NOMO-1 treated with DMSO at 0.1 percent for 48 hours (cell line): ENCODE data around the gene FRYL.

Experiments used
- DNase-seq: peaks from one replicate; lab custom pipeline; 2025; ENCODE audit not compliant: unreplicated experiment; lab: John Stamatoyannopoulos, UW

Gene FRYL

DNA sequence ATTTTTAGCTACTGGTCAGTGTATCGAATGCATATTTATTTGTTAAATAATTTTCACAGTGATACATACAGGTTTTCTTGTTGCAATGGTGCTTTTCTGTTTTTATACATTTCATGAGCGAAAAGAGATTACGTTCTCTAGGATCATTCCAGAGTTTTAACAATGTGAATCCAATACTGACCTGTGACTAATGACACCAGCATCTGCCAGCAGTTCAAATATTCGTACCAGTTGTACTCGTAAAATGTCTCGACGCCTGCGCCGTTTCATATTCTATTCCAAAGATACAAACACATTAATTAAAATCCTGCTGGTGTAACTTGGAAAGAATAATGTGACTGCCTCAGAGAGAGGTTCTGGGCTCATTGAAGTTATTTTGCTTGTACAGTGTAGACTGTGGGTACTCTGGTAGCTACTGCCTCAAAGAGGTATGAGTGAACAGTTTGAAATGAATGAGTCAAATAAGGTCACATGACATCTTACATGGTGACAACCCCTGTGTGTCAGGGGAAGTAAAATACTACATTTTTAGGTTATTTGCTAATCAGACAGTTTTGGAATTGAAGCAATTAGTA lies 209.3 kb downstream of the FRYL start:
- no peak for DNase-seq

DNA sequence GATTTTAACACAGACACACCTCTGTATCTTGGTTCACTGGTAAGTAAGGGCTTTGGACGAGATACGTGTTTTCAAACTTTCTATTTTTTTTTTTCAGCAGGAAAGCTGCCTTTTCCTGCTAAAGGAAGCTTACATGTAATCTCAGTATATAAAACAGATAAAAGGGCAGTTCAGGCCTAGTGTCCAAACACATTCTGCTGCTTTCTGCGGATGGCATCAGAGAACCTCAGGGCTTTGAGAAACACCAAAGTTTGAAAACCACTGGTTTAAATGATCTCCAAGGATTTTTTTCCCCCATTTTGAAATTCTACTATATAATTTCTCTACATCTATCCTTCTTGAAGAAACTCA lies 214.1 kb downstream of the FRYL start:
- no peak for DNase-seq

DNA sequence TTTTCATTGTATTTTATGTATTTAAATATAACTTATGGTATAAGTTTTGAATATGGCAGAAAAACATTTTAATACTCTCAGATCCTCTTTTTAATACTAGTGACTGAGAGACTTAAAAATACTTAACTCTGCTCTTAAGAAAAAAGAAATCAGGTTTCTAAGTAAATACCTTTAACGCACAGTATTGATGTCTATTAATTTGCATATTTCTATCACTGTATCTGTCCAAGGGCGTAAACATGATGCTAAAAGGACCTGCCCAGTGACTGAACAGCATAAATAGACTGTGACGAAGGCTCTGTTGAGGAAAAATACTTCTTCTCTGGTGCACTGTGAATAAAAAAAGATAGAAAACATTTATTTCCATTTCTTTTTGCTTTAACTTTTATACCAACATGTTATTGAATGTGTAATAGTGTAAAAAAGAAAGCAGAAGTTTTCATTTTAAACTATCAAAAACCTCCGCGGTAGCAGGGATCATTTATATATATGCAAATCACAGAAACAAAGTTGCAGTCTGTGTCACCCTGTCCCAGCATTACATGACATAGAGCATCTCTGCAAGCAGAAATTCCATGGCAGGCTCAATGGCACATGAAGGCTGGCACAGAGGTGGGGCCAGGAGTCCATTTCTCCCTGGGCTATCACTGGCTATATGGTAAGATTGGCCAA lies 214.6 kb downstream of the FRYL start:
- DNase-seq = no peak

DNA sequence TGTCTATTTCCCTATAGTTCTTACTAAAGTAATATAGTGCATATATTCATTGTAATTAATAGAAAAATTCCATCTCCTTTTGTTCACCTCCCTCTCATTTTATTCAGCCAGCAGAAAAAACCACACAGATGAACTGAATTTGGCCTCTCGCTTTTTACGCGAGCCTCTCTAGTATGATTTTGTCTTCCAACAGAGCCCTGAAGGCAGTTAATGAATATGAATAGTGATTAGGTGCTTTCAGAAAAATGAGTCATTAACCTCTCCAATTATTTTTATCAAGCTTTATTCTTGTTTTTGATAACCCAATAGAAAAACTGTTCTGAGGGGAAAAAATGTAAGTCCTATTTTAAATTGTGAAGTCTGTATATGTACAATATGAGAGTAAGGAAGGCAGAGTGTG lies 215.9 kb downstream of the FRYL start:
- DNase-seq = no peak

DNA sequence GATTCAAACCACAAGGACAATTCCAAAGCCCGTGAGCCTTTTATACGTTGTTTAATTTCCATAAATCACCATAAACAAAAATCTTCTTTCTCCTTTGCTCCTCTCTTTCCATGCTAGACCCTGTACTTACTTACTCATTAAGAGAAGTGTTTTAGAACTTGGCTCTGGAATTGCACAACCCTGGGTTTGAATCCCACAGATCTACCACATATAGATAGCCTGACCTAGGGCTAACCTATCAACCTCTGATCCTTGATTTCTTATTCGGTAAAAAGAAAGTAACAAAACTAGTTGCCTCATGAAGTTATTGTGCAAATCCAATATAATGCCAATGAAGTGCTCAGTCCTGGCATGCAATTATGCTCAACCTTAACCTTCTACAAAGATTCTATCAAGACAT lies 221.3 kb downstream of the FRYL start:
- DNase-seq = no peak

DNA sequence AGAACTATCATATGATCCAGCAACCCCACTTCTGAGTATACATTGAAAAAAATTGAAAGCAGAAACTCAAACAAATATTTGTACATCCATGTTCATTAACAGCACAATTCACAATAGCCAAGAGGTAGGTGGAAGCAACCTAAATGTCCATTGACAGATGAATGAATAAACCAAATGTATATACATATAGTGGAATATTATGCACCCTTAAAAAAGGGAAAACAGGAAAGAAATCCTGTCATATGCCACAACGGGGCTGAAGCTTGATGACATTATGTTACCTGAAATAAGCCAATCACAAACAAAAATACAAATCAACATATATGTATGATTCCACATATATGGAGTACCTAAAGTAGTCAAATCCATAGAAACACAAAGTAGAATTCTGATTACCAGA lies 222.1 kb downstream of the FRYL start:
- no peak for DNase-seq

DNA sequence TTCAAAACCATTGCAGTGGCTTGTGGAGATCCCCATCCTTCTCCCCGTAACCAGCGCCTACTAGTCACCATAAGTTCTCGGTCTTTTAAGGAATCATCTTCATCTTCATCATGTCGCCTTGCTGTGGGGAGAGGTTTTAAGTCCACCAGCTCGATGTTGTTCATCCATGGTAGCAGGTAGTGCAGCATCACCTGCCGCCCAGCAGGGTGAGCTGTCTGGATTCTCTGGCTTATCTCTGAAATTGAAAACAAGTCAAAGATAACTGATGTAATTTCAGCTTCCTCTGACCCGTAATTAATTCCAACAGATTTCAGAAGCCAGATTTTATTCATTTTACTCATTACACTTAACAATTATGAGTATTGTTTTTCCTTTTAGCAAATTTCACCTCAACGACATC lies 222.6 kb downstream of the FRYL start:
- no peak for DNase-seq

DNA sequence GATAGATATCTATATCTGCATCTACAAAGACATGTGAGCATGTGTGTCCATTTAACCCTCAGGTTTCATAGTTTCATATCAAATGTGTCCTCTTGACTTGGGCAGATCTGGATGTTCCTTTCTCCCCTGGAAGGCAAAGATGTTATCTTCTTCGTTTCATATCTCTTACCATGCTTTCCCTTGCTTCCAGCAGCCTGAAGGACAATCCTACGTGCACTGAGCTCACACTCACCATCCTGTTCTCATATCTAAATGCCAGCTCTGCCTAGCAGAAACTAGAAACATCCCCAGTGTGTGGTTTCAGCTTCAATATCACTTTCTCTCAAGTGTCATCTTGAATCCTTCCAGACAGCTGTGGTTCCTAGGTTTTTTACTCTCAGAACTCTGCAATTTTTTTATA lies 223.8 kb downstream of the FRYL start:
- no peak for DNase-seq

DNA sequence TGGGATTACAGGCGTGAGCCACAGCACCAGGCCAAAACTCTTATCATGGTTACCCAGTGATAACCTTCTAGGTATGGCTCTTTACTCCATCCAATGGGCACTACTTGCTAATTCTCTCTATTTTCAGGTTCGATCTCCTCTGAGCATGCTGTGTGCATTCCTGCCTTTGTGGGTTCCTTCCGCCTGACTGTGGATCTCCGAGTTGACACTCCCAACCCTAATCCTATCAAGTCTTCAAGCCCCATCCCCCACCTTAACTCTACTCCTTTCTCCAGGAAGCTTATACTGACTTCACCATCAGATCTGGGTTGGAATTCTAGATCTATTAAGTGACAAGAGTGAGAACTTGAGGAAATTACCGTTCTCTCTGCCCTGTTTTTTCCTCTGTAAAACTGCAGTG lies 225.5 kb downstream of the FRYL start:
- no peak for DNase-seq

DNA sequence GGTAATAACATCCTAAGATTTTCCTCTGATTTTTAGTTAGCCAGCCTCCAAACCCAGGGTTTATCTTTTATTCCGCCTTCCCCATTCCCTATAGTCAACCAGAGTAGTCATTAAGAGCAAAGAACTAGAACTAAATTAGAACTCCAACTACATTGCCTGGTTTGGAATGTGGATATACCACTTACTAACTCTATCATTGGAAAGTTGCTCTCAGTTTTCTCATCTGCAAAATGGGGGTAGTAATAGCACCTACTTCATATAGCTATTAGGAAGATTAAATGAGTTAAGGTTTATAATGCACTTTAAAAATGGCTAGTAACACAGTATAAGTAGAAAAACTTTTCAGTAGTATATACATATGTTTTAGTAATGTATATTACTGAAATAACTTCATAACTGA lies 226.4 kb downstream of the FRYL start:
- DNase-seq = no peak

DNA sequence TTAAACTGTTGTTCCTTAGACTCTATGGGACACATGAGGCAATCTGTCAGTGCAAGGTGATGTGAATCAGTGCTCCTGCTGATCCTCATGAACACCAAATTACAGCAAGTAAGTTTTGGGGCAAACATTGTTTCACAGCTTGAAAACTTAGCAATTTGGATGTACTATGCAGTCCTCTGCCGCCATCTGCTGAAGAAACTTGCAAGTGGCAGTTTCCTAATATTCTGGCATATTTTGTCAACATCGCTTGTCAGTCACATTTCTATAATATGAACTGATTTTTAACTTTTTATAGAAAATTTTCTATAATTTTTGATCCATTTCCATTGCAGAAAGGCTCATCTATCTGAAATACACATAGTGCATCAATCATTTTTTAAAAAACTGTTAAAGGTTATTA lies 233.7 kb downstream of the FRYL start:
- peak; percentile 49 for DNase-seq

DNA sequence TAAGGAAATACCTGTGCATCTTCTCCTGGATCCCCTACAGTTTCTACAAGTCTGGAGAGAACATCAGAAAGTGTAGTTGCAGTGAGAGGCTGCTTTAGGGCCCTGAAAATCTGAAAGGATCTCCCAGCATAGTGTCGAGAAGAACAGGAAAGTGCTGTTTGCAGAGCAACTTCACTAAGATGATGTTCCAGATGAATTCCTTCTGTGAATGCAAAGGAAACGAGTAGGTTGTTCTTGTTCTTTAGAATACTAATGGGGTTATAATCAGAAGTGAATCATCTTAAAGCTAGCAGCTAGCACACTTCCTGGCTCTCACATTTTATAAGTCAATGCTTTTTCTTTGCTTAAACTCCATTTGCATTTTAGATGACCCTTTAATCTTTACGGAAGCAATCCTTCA lies 236.3 kb downstream of the FRYL start:
- DNase-seq = no peak

DNA sequence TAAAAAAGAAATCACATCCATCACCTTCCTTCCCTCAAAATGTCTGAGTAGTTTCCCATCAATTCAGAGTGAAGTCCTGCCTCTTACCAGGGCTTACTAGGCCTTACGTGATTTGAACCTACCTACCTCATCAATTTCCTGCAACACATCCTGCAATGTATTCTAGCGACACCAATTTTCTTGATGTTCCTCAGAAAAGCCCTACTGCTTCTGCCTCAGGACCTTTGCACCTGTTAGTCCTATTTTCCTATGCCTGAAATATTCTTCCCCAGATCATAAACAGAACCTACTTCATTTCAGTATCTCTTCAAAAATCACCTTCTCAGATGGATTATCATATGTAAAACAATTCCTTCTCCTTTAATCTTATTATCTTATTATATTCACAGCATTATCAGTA lies 237.2 kb downstream of the FRYL start:
- no peak for DNase-seq

DNA sequence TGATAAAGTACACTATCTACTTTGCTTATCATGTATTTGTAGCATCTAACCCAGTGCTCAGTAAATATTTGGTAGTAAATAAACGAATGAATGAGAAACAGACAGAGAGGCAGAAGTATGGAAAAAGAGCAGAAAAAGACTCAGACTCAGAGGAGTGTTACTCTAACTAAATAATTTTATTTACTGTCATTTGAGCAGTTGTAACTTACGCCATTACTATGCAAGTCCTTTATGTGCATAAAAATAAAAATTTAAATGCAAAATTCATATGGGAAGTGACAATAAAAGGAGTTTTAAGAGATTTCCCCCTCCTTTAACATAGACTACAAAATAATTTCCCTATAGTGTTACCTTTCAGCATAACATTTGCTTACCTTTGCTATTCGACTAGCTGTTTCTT lies 240.5 kb downstream of the FRYL start:
- DNase-seq = no peak

DNA sequence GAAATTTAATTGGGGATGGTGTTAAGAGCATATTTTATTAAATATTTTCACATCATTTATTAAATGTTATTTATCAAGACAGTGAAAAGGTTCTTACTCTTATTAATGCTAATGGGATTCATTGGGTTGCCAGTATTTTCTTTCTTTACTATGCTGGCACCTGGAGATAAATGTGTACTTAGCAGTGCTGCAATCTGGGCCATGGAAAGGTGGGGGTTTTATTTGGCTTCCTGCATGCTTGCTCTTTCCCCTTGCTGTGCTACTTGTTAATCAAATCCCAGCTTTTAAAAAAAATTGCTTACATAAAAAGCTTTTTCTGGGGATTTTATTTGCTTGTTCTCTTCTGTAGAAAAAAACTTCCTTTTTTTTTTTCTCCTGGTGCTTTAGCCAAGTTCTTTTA lies 241.7 kb downstream of the FRYL start:
- no peak for DNase-seq

DNA sequence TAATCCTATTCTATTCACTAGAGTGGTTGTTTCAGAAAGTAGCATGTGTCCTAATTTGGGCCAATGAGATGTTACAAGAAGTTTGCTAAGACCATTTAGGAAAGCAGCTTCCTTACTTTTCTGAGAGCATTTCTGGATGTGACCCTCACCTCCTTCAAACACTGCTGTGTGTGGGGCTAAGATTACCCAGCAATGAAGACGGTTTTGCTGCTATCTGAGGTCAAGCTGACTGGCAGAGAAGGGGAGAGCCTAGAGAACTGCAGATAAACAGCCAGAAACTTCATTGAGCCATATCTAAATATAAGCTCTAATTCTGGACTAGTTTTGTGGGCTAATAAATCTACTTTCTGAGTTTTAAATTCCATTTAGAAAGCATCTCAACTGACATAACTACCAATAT lies 253.7 kb downstream of the FRYL start:
- DNase-seq = no peak

DNA sequence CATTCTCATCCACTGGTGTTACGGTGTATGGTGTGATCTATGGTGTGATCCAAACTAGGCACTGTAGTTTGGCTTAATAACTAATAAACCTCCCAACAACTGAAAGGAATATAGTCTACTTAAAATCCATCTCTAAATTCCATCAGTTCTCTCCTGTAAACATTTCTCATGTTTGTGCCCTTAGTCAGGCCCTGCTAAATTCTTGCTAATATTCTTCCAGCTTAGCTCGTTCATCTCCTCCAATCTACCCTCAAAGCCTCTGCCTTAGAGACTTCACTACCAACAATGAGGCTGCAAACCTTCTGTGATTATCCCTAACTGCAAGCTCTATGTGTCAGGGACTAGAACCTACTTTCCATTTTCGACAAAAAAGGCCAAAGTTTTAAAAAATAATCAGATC lies 261.9 kb downstream of the FRYL start:
- no peak for DNase-seq

DNA sequence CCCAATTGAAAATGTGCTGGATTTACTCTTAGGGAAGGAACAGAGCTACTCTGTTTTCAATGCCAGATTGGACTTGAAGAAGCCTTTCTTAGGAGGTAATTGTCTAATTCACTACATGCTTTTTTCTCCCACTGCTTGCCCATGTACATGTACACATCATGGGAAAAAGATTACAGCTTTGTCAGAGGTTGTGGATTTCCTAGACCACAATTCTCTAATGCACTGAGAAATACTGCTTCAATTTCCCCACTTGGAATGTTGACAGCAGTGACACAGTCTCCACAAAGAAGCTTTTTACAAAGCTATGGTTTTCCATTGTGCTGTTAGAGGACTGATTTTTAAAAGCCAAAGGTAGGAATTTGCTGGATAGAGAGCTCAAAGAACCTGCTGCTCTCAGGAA lies 270.5 kb downstream of the FRYL start:
- no peak for DNase-seq

DNA sequence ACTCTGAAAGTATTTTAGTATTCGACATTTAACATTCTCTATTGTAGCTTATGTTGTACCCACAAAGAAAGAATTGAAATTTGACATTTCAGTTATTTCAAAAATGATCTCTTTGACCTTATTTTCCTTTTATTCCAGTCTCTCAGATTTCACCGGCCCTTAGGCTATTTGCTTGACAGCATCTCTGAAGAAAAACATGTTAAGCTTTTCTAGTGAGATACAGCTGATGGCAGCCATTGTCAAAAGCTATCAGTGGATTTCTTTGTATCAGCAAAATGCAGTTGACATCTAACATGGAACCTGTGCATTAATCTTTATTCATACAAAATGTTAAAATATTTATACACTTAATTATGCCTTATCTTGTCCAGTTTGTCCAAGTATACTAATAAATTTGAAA lies 273.4 kb downstream of the FRYL start:
- DNase-seq = no peak

DNA sequence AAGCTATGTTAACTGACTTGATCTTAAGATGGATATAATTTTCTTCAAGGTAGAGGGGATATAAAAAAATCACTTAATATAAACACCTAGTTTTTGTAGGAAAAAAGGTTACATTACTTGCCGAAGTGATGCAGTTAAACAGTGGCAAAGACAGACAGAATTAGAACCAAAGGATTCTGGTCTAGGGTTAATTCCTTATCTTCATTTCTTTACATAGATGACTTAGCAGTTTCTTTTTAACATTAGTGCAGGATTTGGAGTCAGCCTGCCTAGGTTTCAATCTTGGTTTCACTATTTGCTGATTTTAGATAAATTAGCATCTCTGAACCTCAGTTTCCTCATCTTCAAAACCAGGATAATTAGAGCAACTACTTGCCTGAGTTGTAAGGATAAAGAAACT lies 275.7 kb downstream of the FRYL start:
- DNase-seq = no peak

DNA sequence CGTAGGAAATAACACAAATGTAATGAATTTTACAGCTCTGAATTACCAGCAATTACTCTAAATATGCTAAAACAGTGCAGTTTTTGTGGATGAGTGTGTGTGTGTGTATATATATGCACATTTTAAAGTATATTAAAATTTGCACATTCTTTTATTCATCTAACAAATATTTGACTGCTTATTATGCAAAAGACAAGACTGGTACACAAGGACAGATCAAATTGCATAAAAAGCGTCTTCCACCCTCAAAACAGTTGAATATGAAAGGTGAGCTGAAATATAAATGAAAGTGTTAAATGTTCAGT lies 276.1 kb downstream of the FRYL start:
- DNase-seq = no peak

DNA sequence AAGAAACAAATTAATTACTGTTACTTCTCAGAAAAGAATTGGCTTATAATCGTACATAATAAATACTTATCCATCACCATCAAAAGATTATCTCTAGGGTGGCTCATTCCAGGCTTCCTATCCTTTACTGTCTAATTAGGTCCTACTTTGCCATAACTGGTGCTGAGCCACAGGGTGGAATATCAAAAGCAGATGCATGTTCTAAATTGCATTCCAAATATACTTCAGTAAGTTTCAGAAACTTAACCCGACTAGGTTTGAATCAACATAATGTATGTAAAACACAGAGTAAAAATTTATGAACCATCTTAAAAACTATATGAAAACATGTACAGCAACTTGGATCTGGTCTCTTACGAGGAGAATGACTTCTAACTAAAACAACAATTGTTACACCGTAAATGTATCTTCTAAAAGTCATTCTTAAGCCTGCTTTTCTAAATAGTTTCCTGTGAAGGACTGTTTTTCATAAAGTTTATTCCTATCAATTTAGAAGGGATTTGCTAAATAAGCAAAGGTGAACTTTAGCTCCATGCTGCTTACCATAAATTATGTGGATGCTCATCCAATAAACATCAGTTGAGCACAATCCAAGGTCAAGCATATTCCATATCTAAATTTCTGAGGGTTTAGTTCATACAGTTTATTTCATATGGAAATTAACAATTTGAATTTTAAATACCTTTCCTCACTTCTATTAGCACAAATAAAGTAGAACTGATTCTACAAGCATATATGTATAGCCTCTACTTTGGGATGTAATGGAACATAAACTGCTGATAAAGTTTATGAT lies 276.6 kb downstream of the FRYL start:
- DNase-seq = no peak

DNA sequence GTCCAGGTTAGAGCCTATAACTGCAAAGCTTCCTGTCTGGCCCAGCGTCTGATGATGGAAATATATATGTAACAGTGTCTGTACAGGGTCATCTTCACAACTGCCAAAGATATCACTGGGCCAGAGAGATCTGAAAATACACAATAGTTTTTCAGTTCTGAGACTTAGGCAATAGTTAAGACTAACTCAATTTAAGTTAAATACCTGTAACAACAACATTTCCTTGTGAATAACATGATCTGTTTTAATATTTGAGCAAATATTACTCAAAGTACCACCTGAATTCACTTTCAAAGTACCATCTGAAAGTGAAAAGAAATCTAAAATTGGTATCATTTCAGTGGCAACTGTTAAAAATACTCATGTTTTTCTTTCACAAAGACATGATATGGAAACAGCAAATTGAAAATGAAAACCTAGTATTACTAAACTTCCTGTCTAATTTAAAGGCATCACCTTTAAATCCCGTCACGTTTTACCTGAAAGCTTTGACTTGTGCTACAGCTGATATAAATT lies 280.5 kb downstream of the FRYL start:
- DNase-seq = no peak
